K562 (cell line): ENCODE data around the gene EPB41L3. TPM values are rescaled to one million over a fixed set of nuclear protein-coding genes. Genes with fewer than 3 reads are reported as not detected.

Experiments
- ATAC-seq: fragments of 200-7000 bp; cut with Tn5 transposase; 3 replicates; pipeline ENCODE4 v1.9.1; 2020; ENCODE audit warnings: moderate library complexity
- BruUV-seq: library from RNA; stranded (reverse); fragments of 400-500 nt; replicated peaks from 2 replicates; lab custom pipeline; 2021; lab: Mats Ljungman, UMichigan
- CTCF ChIA-PET: fragments of 300-600 bp; formaldehyde crosslinking; extraction: SDS; loops from one replicate; lab custom pipeline; 2021; ENCODE audit warnings: low intra/inter-chr PET ratio; lab: Yijun Ruan, JAX
- POLR2A ChIA-PET: fragments of 300-600, 350-650 bp; sonication (Branson Sonifier 250); formaldehyde crosslinking; extraction: SDS; loops from one replicate; lab custom pipeline; 2021; ENCODE audit warnings: antibody characterized with exemption, inconsistent platforms; lab: Yijun Ruan, JAX
- DNase-seq, 4 experiments: peaks; one replicate each; pipeline versions ENCODE4 v3.0.0 to v3.0.0-alpha.2; 2011 to 2018; ENCODE audit warnings: low spot score in 3 of 4, mixed read lengths in 3 of 4; ENCODE audit errors: extremely low read depth in 1 of 4
- FAIRE-seq: peaks from 2 replicates; lab custom pipeline; 2011; peaks lifted over from hg19 to GRCh38; lab: Jason Lieb, UNC
- H2AFZ ChIP-seq: 2 replicates; pipeline ENCODE4 v1.6.0; 2011; ENCODE audit warnings: low read depth, low read length, control low read depth, inconsistent platforms
- H3K27ac ChIP-seq: fragments of 200-600 bp; 3 replicates; pipeline ENCODE4 v1.8.0; 2011; ENCODE audit warnings: low read depth, mild to moderate bottlenecking, control low read depth, inconsistent platforms, low read length, moderate library complexity, mixed read lengths; ENCODE audit errors: extremely low read depth
- H3K27me3 ChIP-seq, 2 experiments: fragments of 300-600 bp in 1 of 2; 2 replicates in 1 of 2; 3 replicates in 1 of 2; pipeline versions ENCODE4 v1.6.0 to v1.8.0; 2011; ENCODE audit warnings: inconsistent platforms in 2 of 2, low read length in 2 of 2, mild to moderate bottlenecking in 1 of 2, mixed read lengths in 1 of 2, moderate library complexity in 1 of 2; ENCODE audit not compliant: control insufficient read depth in 2 of 2, insufficient read depth in 2 of 2
- H3K36me3 ChIP-seq: fragments of 300-600 bp; 3 replicates; pipeline ENCODE4 v1.8.0; 2011; ENCODE audit warnings: mild to moderate bottlenecking, low read length, inconsistent platforms; ENCODE audit not compliant: control insufficient read depth, insufficient read depth
- H3K4me1 ChIP-seq, 2 experiments: fragments of 200-600 bp in 1 of 2; replicated peaks in 1 of 2; 2 replicates in 1 of 2; 3 replicates in 1 of 2; pipeline versions ENCODE4 v1.5.1 to v1.8.0; 2011; ENCODE audit warnings: inconsistent platforms in 2 of 2, low read length in 2 of 2, mild to moderate bottlenecking in 1 of 2, mixed read lengths in 1 of 2, moderate library complexity in 1 of 2; ENCODE audit not compliant: control insufficient read depth in 2 of 2, insufficient read depth in 2 of 2
- H3K4me2 ChIP-seq: 2 replicates; pipeline ENCODE4 v1.6.1; 2011; ENCODE audit warnings: low read length, control low read depth, inconsistent platforms, mixed read lengths; ENCODE audit not compliant: insufficient read depth
- H3K4me3 ChIP-seq: fragments of 200-600 bp; sonication (generic), shearing (Covaris generic); 2 replicates; pipeline ENCODE4 v1.5.1; 2016; ENCODE audit warnings: control low read depth, inconsistent platforms
- H3K79me2 ChIP-seq: fragments of 200-600 bp; 3 replicates; pipeline ENCODE4 v1.8.0; 2011; ENCODE audit warnings: low read length, inconsistent platforms; ENCODE audit not compliant: control insufficient read depth, insufficient read depth
- H3K9ac ChIP-seq, 2 experiments: 2 replicates each; pipeline versions ENCODE4 v1.6.0 to v1.6.1; 2011; ENCODE audit warnings: low read depth in 2 of 2, low read length in 2 of 2, control low read depth in 1 of 2, inconsistent platforms in 1 of 2, mild to moderate bottlenecking in 1 of 2, mixed read lengths in 1 of 2; ENCODE audit not compliant: insufficient read depth in 1 of 2
- H3K9me1 ChIP-seq: one replicate; pipeline ENCODE4 v1.6.0; 2011; ENCODE audit warnings: inconsistent platforms, mild to moderate bottlenecking, low read length, moderate library complexity; ENCODE audit not compliant: control insufficient read depth, insufficient read depth
- H3K9me3 ChIP-seq: replicated peaks from 2 replicates; pipeline ENCODE4 v1.5.1; 2011; ENCODE audit warnings: low read depth, low read length, inconsistent platforms; ENCODE audit not compliant: control insufficient read depth, insufficient read depth
- H4K20me1 ChIP-seq: replicated peaks from 2 replicates; pipeline ENCODE4 v1.6.1; 2011; ENCODE audit warnings: low read length, inconsistent platforms, mixed read lengths; ENCODE audit not compliant: control insufficient read depth, insufficient read depth
- CBX5 ChIP-seq: IDR thresholded peaks from 2 replicates; pipeline ENCODE4 v1.6.1; 2014; ENCODE audit warnings: low read depth, borderline replicate concordance
- E2F1 ChIP-seq: sonication (generic); formaldehyde crosslinking; IDR thresholded peaks from 2 replicates; pipeline ENCODE4 v1.8.1; 2023; ENCODE audit warnings: mild to moderate bottlenecking, missing genetic modification reagents, moderate library complexity
- MAFF ChIP-seq: IDR thresholded peaks from 2 replicates; pipeline ENCODE4 v1.6.1; 2012; ENCODE audit warnings: low read length, improper control_type of control experiment
- MCM7 ChIP-seq, 2 experiments: fragments of 450-650 bp; IDR thresholded peaks; 2 replicates each; pipeline ENCODE4 v1.6.1; 2016 to 2018
- MEF2A ChIP-seq: IDR thresholded peaks from 2 replicates; pipeline ENCODE4 v1.6.1; 2011; ENCODE audit warnings: low read depth, mild to moderate bottlenecking, low read length, moderate library complexity; ENCODE audit not compliant: control insufficient read depth
- NR1H2 ChIP-seq: sonication (generic); formaldehyde crosslinking; IDR thresholded peaks from 2 replicates; pipeline ENCODE4 v1.4.0; 2020; ENCODE audit warnings: mild to moderate bottlenecking, missing genetic modification reagents
- SAP30 ChIP-seq: fragments of 200-600 bp; sonication (generic); IDR thresholded peaks from 2 replicates; pipeline ENCODE4 v1.6.1; 2012; ENCODE audit warnings: borderline replicate concordance, low read depth, mild to moderate bottlenecking, moderate library complexity, low read length, control low read depth, inconsistent platforms; ENCODE audit not compliant: insufficient read depth, poor library complexity, severe bottlenecking
- ZNF311 ChIP-seq: fragments of 250-450 bp; sonication (Bioruptor Pico); IDR thresholded peaks from 2 replicates; pipeline ENCODE4 v1.4.0; 2020; ENCODE audit warnings: mild to moderate bottlenecking, moderate library complexity
- ZNF57 ChIP-seq: fragments of 450-650 bp; formaldehyde crosslinking; IDR thresholded peaks from 2 replicates; pipeline ENCODE4 v1.4.0; 2020; ENCODE audit warnings: mild to moderate bottlenecking, moderate library complexity
- ZNF592 ChIP-seq: fragments of 450-650 bp; IDR thresholded peaks from 2 replicates; pipeline ENCODE4 v1.6.1; 2017; ENCODE audit warnings: antibody characterized with exemption, mild to moderate bottlenecking
- WGBS: fragments of 100-300 bp; shearing (Covaris generic); methylation state at CpG from one replicate; pipeline ENCODE4 v1.1.6; 2016; ENCODE audit warnings: low coverage, mixed read lengths; ENCODE audit not compliant: insufficient coverage; ENCODE audit errors: missing lambda C conversion rate; 5-methylcytosine and 5-hydroxymethylcytosine counted together
- in situ Hi-C: fragments of 300-500 bp; cut with MboI; formaldehyde crosslinking; loops from 4 replicates; pipeline ENCODE4 v1.15.0; 2018; ENCODE audit warnings: inconsistent platforms, mixed read lengths
- intact Hi-C: fragments of 100-400 bp; cut with micrococcal nuclease; formaldehyde crosslinking; loops from 2 replicates; pipeline ENCODE4 v1.14.2; 2022
- polyA plus RNA-seq, 8 experiments: library from polyadenylated mRNA; depleted of rRNA in 4 of 8; stranded (reverse) in 5 of 8; unstranded in 3 of 8; fragments of >200 nt; fragmentation: Nextera tagmentation in 2 of 8; fragmentation: Illumina TruSeq in 1 of 8; extraction: Ambion mirVana in 2 of 8; extraction: Trizol in 1 of 8; gene quantifications; 2 replicates each; pipeline versions ENCODE4 v1.2.1 to v1.2.3, GENCODE V29; 2011 to 2014; ENCODE audit warnings: inconsistent platforms in 1 of 8, missing spikeins in 1 of 8
- total RNA-seq, 7 experiments: library from RNA; depleted of rRNA in 6 of 7; stranded (reverse); fragments of >200 nt in 6 of 7; fragmentation: Illumina TruSeq in 2 of 7; extraction: Trizol in 2 of 7; gene quantifications; 2 replicates each; pipeline versions ENCODE4 v1.2.1 to v1.2.3, GENCODE V29; 2011 to 2021; ENCODE audit warnings: low replicate concordance in 1 of 7
- TF ChIP-seq, protein P1 (sequence below), 3 experiments: IDR thresholded peaks in 2 of 3; conservative IDR thresholded peaks in 1 of 3; 2 replicates each; pipeline ENCODE4 v1.5.1; 2011 to 2012; ENCODE audit warnings: low read length in 3 of 3, mild to moderate bottlenecking in 3 of 3, control low read depth in 2 of 3, improper control_type of control experiment in 1 of 3, inconsistent platforms in 1 of 3, low read depth in 1 of 3, mixed read lengths in 1 of 3, moderate library complexity in 1 of 3; ENCODE audit not compliant: insufficient read depth in 2 of 3
- TF ChIP-seq, protein P2 (sequence below), 2 experiments: fragments of 450-650 bp in 1 of 2; sonication (generic) in 1 of 2; formaldehyde crosslinking in 1 of 2; IDR thresholded peaks in 1 of 2; conservative IDR thresholded peaks in 1 of 2; 2 replicates each; pipeline versions ENCODE4 v1.6.1 to v1.8.1; 2016 to 2023; ENCODE audit warnings: mild to moderate bottlenecking in 2 of 2, moderate library complexity in 2 of 2, inconsistent platforms in 1 of 2, missing genetic modification reagents in 1 of 2

EPB41L3 gene
- total and polyA plus RNA-seq, 9 of the 15 experiments (the other 6 are each of a cell fraction or from before 2014, with no cell fraction given) = 0.44 to 0.49 TPM; not detected in 7

GRCh38 chr18:5524660-5525059 lies 19.1 kb downstream of the EPB41L3 start:
- H3K9me1 ChIP-seq = no peaks in the 10 kb centered on the region
- H3K27me3 ChIP-seq = no peaks in the 10 kb centered on the region
- no TSS peak for BruUV-seq
- in situ Hi-C loops (no loop called here), intact Hi-C loops (no loop called here)
- H3K36me3 ChIP-seq = no peaks in the 10 kb centered on the region
- no peak overlapping the region for H3K27ac ChIP-seq
- WGBS = 0% methylated on average over 3 of the region's 3 CpGs
- no peak overlapping the region for H3K4me2 ChIP-seq
- H2AFZ ChIP-seq = no peak overlapping the region
- no peaks in the 10 kb centered on the region for H3K79me2 ChIP-seq
- H3K4me3 ChIP-seq = no peak overlapping the region
- no peak overlapping the region for H3K9ac ChIP-seq
- peaks cover 2% of the 10 kb centered on the region; the same call in 1 of the 2 replicates for H3K9me3 ChIP-seq
- DNase-seq = no peak
- H4K20me1 ChIP-seq = no peaks in the 10 kb centered on the region
- no peak for FAIRE-seq
- H3K4me1 ChIP-seq = no peaks in the 10 kb centered on the region
- CTCF ChIA-PET = no interaction called here
- POLR2A ChIA-PET = no interaction called here
- no peak for ATAC-seq
- no peak for TF ChIP-seq SAP30
- TF ChIP-seq, protein P1, sequence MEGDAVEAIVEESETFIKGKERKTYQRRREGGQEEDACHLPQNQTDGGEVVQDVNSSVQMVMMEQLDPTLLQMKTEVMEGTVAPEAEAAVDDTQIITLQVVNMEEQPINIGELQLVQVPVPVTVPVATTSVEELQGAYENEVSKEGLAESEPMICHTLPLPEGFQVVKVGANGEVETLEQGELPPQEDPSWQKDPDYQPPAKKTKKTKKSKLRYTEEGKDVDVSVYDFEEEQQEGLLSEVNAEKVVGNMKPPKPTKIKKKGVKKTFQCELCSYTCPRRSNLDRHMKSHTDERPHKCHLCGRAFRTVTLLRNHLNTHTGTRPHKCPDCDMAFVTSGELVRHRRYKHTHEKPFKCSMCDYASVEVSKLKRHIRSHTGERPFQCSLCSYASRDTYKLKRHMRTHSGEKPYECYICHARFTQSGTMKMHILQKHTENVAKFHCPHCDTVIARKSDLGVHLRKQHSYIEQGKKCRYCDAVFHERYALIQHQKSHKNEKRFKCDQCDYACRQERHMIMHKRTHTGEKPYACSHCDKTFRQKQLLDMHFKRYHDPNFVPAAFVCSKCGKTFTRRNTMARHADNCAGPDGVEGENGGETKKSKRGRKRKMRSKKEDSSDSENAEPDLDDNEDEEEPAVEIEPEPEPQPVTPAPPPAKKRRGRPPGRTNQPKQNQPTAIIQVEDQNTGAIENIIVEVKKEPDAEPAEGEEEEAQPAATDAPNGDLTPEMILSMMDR (IDR thresholded peaks at IDR 0.05 in 2 of 3, conservative IDR thresholded peaks at IDR 0.05 in 1 of 3; ENCODE audit: insufficient read depth in 2 of 3, low read depth in 1 of 3, low read length in 3 of 3) = no peak
- no peak for TF ChIP-seq E2F1
- TF ChIP-seq ZNF57 (CRISPR knock-in tag) = no peak
- no peak for TF ChIP-seq ZNF592
- no peak for TF ChIP-seq MCM7 (IDR thresholded peaks at IDR 0.05)
- TF ChIP-seq, protein P2, sequence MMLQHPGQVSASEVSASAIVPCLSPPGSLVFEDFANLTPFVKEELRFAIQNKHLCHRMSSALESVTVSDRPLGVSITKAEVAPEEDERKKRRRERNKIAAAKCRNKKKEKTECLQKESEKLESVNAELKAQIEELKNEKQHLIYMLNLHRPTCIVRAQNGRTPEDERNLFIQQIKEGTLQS (IDR thresholded peaks at IDR 0.05) = no peak
- TF ChIP-seq, protein P2 (CRISPR knock-in tag; conservative IDR thresholded peaks at IDR 0.05) = no peak
- TF ChIP-seq MAFF = no peak
- TF ChIP-seq NR1H2 (CRISPR knock-in tag) = no peak
- no peak for TF ChIP-seq CBX5
- TF ChIP-seq MEF2A = no peak
- no peak for TF ChIP-seq ZNF311
